DMS114 treated with DMSO at 0.1 percent for 48 hours (cell line): ENCODE results near the gene CACNA1F.

Source experiments
- DNase-seq: peaks from one replicate; lab custom pipeline; 2025; ENCODE audit not compliant: unreplicated experiment; lab: John Stamatoyannopoulos, UW

The CACNA1F gene

GRCh38 chrX:49199906-49200771, 33.0 kb downstream of the CACNA1F start, which contains the start of gene SYP:
TSS of gene SYP (minus strand) at chrX:49200193. CDS start at chrX:49200186, 7 bp downstream.
- peak; percentile 51 for DNase-seq

- DNase-seq: no peak
Measured at GRCh38 chrX:49199315-49199595, 33.9 kb downstream of the CACNA1F start.

GRCh38 chrX:49198540-49199314, 34.4 kb downstream of the CACNA1F start:
- no peak for DNase-seq

GRCh38 chrX:49197543-49198087, 35.5 kb downstream of the CACNA1F start:
- DNase-seq: no peak

- no peak for DNase-seq
Measured at GRCh38 chrX:49193542-49193964, 39.6 kb downstream of the CACNA1F start.

GRCh38 chrX:49192722-49193328, 40.3 kb downstream of the CACNA1F start:
- peak; percentile 10 for DNase-seq

GRCh38 chrX:49191574-49192011, 41.5 kb downstream of the CACNA1F start:
- no peak for DNase-seq

GRCh38 chrX:49190821-49191573, 42.1 kb downstream of the CACNA1F start:
- DNase-seq: peak; percentile 99

GRCh38 chrX:49189606-49190005, 43.5 kb downstream of the CACNA1F start:
- no peak for DNase-seq

- DNase-seq: no peak
Measured at GRCh38 chrX:49188468-49189076, 44.6 kb downstream of the CACNA1F start.

- DNase-seq: no peak
Measured at GRCh38 chrX:49187526-49187925, 45.6 kb downstream of the CACNA1F start.

GRCh38 chrX:49187028-49187394, 46.1 kb downstream of the CACNA1F start:
- DNase-seq: no peak

- DNase-seq: no peak
Measured at GRCh38 chrX:49186125-49187027, 46.8 kb downstream of the CACNA1F start, which contains the start of gene PRICKLE3. TSS of gene PRICKLE3 (minus strand) at chrX:49186373. CDS start at chrX:49186297, 76 bp downstream.

- DNase-seq: peak; percentile 82
Measured at GRCh38 chrX:49184294-49185281, 48.6 kb downstream of the CACNA1F start.

- DNase-seq: no peak
Measured at GRCh38 chrX:49183701-49184281, 49.3 kb downstream of the CACNA1F start.

- no peak for DNase-seq
Measured at GRCh38 chrX:49179358-49179757, 53.8 kb downstream of the CACNA1F start.

- DNase-seq: no peak
Measured at GRCh38 chrX:49178537-49178936, 54.6 kb downstream of the CACNA1F start.
